SK-N-SH (cell line): ENCODE data around the gene LPP.

ENCODE experiments used
- CHD2 ChIP-seq: fragments of 150-350 bp; IDR thresholded peaks from 2 replicates; pipeline ENCODE4 v1.6.1; 2018; ENCODE audit warnings: low read length; ENCODE audit not compliant: partially characterized antibody
- CTCF ChIP-seq: fragments of 200-600 bp; sonication (generic); IDR thresholded peaks from 2 replicates; pipeline ENCODE4 v1.6.1; 2017; ENCODE audit warnings: antibody characterized with exemption, mild to moderate bottlenecking, moderate library complexity
- EP300 ChIP-seq, 2 experiments: IDR thresholded peaks; 2 replicates each; pipeline versions ENCODE4 v1.4.0 to v1.6.1; 2012; ENCODE audit warnings: borderline replicate concordance in 1 of 2, low read depth in 1 of 2, low read length in 1 of 2
- JUND ChIP-seq: IDR thresholded peaks from 2 replicates; pipeline ENCODE4 v1.4.0; 2012
- MXI1 ChIP-seq: IDR thresholded peaks from 2 replicates; pipeline ENCODE4 v1.6.1; 2012; ENCODE audit warnings: mild to moderate bottlenecking, low read depth, low read length, improper control_type of control experiment
- POLR2AphosphoS5 ChIP-seq: IDR thresholded peaks from 2 replicates; pipeline ENCODE4 v1.6.1; 2012; ENCODE audit warnings: low read depth, low read length
- RAD21 ChIP-seq: IDR thresholded peaks from 2 replicates; pipeline ENCODE4 v1.6.1; 2012; ENCODE audit warnings: mild to moderate bottlenecking, low read length
- REST ChIP-seq: IDR thresholded peaks from 2 replicates; pipeline ENCODE4 v1.6.1; 2012; ENCODE audit warnings: mild to moderate bottlenecking, low read depth, low read length, moderate library complexity
- RFX5 ChIP-seq: IDR thresholded peaks from 2 replicates; pipeline ENCODE4 v1.6.1; 2012; ENCODE audit warnings: mild to moderate bottlenecking, improper control_type of control experiment, low read length
- SMC3 ChIP-seq: IDR thresholded peaks from 2 replicates; pipeline ENCODE4 v1.6.1; 2012; ENCODE audit warnings: low read depth, low read length, improper control_type of control experiment
- TAF1 ChIP-seq: IDR thresholded peaks from 2 replicates; pipeline ENCODE4 v1.6.1; 2012; ENCODE audit warnings: low read depth, mild to moderate bottlenecking, low read length, moderate library complexity, borderline replicate concordance
- YY1 ChIP-seq: IDR thresholded peaks from 2 replicates; pipeline ENCODE4 v1.4.0; 2012; ENCODE audit warnings: low read depth, mild to moderate bottlenecking
- TF ChIP-seq, protein P1 (sequence below): IDR thresholded peaks from 2 replicates; pipeline ENCODE4 v1.4.0; 2012; ENCODE audit warnings: low read depth
- TF ChIP-seq, protein P2 (sequence below): fragments of 150-350 bp; IDR thresholded peaks from 2 replicates; pipeline ENCODE4 v1.6.1; 2017; ENCODE audit warnings: antibody characterized with exemption, low read length, low read depth, borderline replicate concordance

DNA sequence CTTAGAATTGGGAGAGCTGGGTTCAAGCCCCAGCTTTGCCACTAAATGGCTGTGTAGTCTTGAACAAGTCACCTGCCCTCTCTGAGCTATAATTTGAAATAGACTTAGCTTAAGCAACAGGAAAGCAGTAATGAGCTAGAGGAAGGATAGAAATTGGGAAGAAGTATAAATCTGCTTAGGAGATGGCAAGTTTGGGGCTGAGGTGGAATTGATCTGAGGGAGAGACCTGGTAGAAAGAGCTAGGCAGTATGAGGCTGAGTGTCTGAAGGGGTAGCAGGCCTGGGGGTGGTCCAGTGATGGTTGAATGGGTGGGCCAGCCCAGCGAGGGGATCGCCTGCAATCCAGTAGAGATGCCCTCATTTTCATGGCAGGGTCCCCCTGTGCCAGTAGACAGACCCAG is 22.9 kb downstream of the LPP start:
- TF ChIP-seq TAF1 (no peak), SMC3 (no peak), RAD21 (no peak), CTCF (no peak), POLR2AphosphoS5 (no peak), CHD2 (no peak), YY1 (no peak), JUND (no peak), MXI1 (no peak), REST (no peak), RFX5 (no peak), EP300 (IDR thresholded peaks at IDR 0.05; ENCODE audit: borderline replicate concordance in 1 of 2, low read depth in 1 of 2, low read length in 1 of 2) (no peak)
- TF ChIP-seq, protein P1, sequence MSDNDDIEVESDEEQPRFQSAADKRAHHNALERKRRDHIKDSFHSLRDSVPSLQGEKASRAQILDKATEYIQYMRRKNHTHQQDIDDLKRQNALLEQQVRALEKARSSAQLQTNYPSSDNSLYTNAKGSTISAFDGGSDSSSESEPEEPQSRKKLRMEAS = no peak
- TF ChIP-seq, protein P2, sequence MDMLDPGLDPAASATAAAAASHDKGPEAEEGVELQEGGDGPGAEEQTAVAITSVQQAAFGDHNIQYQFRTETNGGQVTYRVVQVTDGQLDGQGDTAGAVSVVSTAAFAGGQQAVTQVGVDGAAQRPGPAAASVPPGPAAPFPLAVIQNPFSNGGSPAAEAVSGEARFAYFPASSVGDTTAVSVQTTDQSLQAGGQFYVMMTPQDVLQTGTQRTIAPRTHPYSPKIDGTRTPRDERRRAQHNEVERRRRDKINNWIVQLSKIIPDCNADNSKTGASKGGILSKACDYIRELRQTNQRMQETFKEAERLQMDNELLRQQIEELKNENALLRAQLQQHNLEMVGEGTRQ = no peak
